Measurements from ENCODE around the gene SAP30L. TPM values are rescaled to one million over a fixed set of nuclear protein-coding genes. Genes with fewer than 3 reads are reported as not detected.

SAP30L gene
- total and polyA plus RNA-seq, 2 of the 4 experiments (the other 2 are of a cell fraction), result 9.7 to 17.6 TPM

- H2AK5ac ChIP-seq (ENCODE audit: low read depth, low read length), result no peak overlapping the region
- H2AK9ac ChIP-seq (replicated peaks; ENCODE audit: low read depth, low read length, poor library complexity), result no peak overlapping the region
- H3K4me2 ChIP-seq (ENCODE audit: low read depth, low read length), result no peak overlapping the region
- no peak overlapping the region for H4K91ac ChIP-seq (ENCODE audit: insufficient read depth, low read depth, low read length)
- H4K5ac ChIP-seq (ENCODE audit: low read depth, low read length), result no peak overlapping the region
- no peak overlapping the region for H2BK20ac ChIP-seq (ENCODE audit: low read depth, low read length)
- peaks cover 3% of the 10 kb centered on the region; the same call in 1 of the 2 replicates for H4K20me1 ChIP-seq (ENCODE audit: insufficient read depth, low read length)
- H3K14ac ChIP-seq (replicated peaks; ENCODE audit: low read depth, low read length), result no peak overlapping the region
- H3K23ac ChIP-seq (ENCODE audit: low read depth, low read length), result no peak overlapping the region
- ATAC-seq (ENCODE audit: low read depth) (peak; percentile 19; the same call in 1 of the 2 replicates), DNase-seq (peak; percentile 59)
- BruUV-seq (replicated peaks), result no TSS peak
- intact Hi-C loops (cut with micrococcal nuclease) (loop anchor here (1.0 to 5.0 kb wide), 4 partner anchors 144 to 394 kb away; no protein-coding TSS in a partner anchor), dilution Hi-C loops (cut with HindIII; ENCODE audit: low sequenced_read_pairs, unreplicated experiment) (no loop called here), in situ Hi-C loops (cut with MboI; ENCODE audit: low sequenced_read_pairs) (loop anchor here (5.0 to 25.0 kb wide), 2 partner anchors 141 to 346 kb away; no protein-coding TSS in a partner anchor)
- no peak overlapping the region for H3K4ac ChIP-seq (ENCODE audit: low read depth, low read length)
- H3K4me1 ChIP-seq (ENCODE audit: control insufficient read depth, insufficient read depth, low read length), result peaks cover 2% of the 10 kb centered on the region; the same call in 1 of the 2 replicates
- peaks cover 23% of the 10 kb centered on the region for H3K27me3 ChIP-seq (ENCODE audit: control insufficient read depth, insufficient read depth, low read length)
- H4K8ac ChIP-seq (ENCODE audit: low read depth in 2 of 2, low read length in 2 of 2), result no peak overlapping the region
- no peaks in the 10 kb centered on the region for H3K79me1 ChIP-seq (ENCODE audit: low read depth in 1 of 2, low read length in 2 of 2)
- TF ChIP-seq MXI1 (IDR thresholded peaks at IDR 0.05; ENCODE audit: borderline replicate concordance, low read depth, low read length) (no peak), MAZ (IDR thresholded peaks at IDR 0.05; ENCODE audit: borderline replicate concordance, low read depth, low read length) (no peak), RFX5 (IDR thresholded peaks at IDR 0.05; ENCODE audit: low read depth, low read length) (no peak), NFE2L2 (IDR thresholded peaks at IDR 0.05; ENCODE audit: low read depth, low read length) (no peak), MAFK (IDR thresholded peaks at IDR 0.05; ENCODE audit: low read depth, low read length) (no peak), FOS (IDR thresholded peaks at IDR 0.05; ENCODE audit: low read depth, low read length) (no peak), POLR2A (IDR thresholded peaks at IDR 0.05; ENCODE audit: low read depth, low read length) (no peak), CTCF (conservative IDR thresholded peaks at IDR 0.05; ENCODE audit: low read depth, low read length) (no peak), RAD21 (IDR thresholded peaks at IDR 0.05; ENCODE audit: low read length) (no peak), BHLHE40 (IDR thresholded peaks at IDR 0.05; ENCODE audit: low read depth, low read length) (no peak), SMC3 (IDR thresholded peaks at IDR 0.05; ENCODE audit: low read depth, low read length) (no peak), CEBPB (IDR thresholded peaks at IDR 0.05; ENCODE audit: low read depth, low read length) (no peak), RCOR1 (IDR thresholded peaks at IDR 0.05; ENCODE audit: insufficient replicate concordance, low read length) (no peak), ELK1 (IDR thresholded peaks at IDR 0.05; ENCODE audit: borderline replicate concordance, low read depth, low read length) (no peak), USF2 (IDR thresholded peaks at IDR 0.05; ENCODE audit: low read depth, low read length) (no peak), CHD1 (IDR thresholded peaks at IDR 0.05; ENCODE audit: low read depth, low read length) (no peak)
- no peak overlapping the region for H2BK15ac ChIP-seq (ENCODE audit: low read depth, low read length)
- no peak overlapping the region for H3K27ac ChIP-seq (ENCODE audit: insufficient read depth, low read length)
- no peak overlapping the region for H3K4me3 ChIP-seq (ENCODE audit: insufficient read depth, low read depth, low read length)
- H3K18ac ChIP-seq (ENCODE audit: low read depth, low read length), result no peak overlapping the region
- no CpG with 5 or more reads among the region's 5 CpGs for whole genome bisulfite sequencing, 2 experiments (ENCODE audit: extremely low coverage in 2 of 2, insufficient read length in 1 of 2)
- H2BK5ac ChIP-seq (ENCODE audit: low read depth, low read length, poor library complexity, severe bottlenecking), result no peak overlapping the region
- H2AFZ ChIP-seq (replicated peaks; ENCODE audit: low read length, poor library complexity), result no peak overlapping the region
- H3K9me3 ChIP-seq (ENCODE audit: control insufficient read depth, insufficient read depth, low read length), result no peaks in the 10 kb centered on the region
- H3K36me3 ChIP-seq (ENCODE audit: control insufficient read depth, insufficient read depth, low read length), result no peaks in the 10 kb centered on the region
- ChIA-PET POLR2A (ENCODE audit: unreplicated experiment) (no interaction called here), CTCF (interaction anchor here (0.9 to 1.2 kb wide), 2 partner anchors 9 to 176 kb away, joined by 3 read pairs; no protein-coding TSS in a partner anchor)
- H3K9ac ChIP-seq (ENCODE audit: low read depth, low read length), result no peak overlapping the region
- no peaks in the 10 kb centered on the region for H3K9me1 ChIP-seq (ENCODE audit: insufficient read depth, low read length)
- no peak overlapping the region for H2BK120ac ChIP-seq (ENCODE audit: low read depth, low read length)
- no peak overlapping the region for H3K56ac ChIP-seq (ENCODE audit: extremely low read depth, insufficient read depth, low read length)
These were observed 20.9 kb downstream of the SAP30L start for GRCh38 chr5:154466671-154467070.

Data from IMR-90 (cell line).